ENCODE results near the gene GALC. TPM values are rescaled to one million over a fixed set of nuclear protein-coding genes. Genes with fewer than 3 reads are reported as not detected.

GALC gene
- total and polyA plus RNA-seq, 9 of the 15 experiments (the other 6 are each of a cell fraction or from before 2014, with no cell fraction given) = 1.6 to 15.0 (median 7.3) TPM

DNA sequence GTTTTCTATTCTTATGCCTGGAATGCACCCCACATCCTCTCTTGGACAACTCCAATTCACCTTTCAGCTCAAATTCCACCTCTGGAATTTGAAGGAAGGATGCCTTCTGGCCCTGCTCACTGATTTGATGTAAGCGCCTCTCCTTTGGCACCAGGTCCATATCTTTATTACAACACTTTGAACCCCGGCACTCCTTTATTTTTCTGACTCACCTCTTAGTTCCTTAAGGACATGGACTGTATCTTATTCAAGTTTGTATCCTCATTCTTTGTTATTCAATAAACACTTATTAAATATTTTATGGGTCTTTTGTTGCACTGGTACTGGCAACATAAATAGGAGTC is 3.1 kb downstream of the GALC start:
- no peaks in the 10 kb centered on the region for H4K20me1 ChIP-seq (replicated peaks; ENCODE audit: control insufficient read depth, insufficient read depth, low read length)
- H3K36me3 ChIP-seq (ENCODE audit: control insufficient read depth, insufficient read depth, low read length) = 0 out of 3 replicates have a peak, but pooled peaks cover 3% of the 10 kb centered on the region
- in situ Hi-C loops (cut with MboI) = loop anchor here (25.0 kb wide), 1 partner anchor 572 kb away; the partner anchor contains the start of genes PTPN21 and ZC3H14
- intact Hi-C loops (cut with micrococcal nuclease) = no loop called here
- no peak for ATAC-seq
- no peaks in the 10 kb centered on the region; the same call in 2 of the 3 replicates for H3K79me2 ChIP-seq (ENCODE audit: control insufficient read depth, insufficient read depth, low read length)
- H2AFZ ChIP-seq (ENCODE audit: low read depth, low read length) = no peak overlapping the region
- no peak overlapping the region for H3K27ac ChIP-seq (ENCODE audit: extremely low read depth, low read depth, low read length)
- H3K4me1 ChIP-seq (replicated peaks in 1 of 2; ENCODE audit: control insufficient read depth in 2 of 2, insufficient read depth in 2 of 2, low read length in 2 of 2) = peaks cover 11 to 13% of the 10 kb centered on the region in 2 experiments
- no peak for DNase-seq (ENCODE audit: extremely low read depth in 1 of 4, low spot score in 3 of 4)
- WGBS (ENCODE audit: insufficient coverage, low coverage, missing lambda C conversion rate) = 100% methylated on average over 1 of the region's 2 CpGs
- H3K9me3 ChIP-seq (replicated peaks; ENCODE audit: control insufficient read depth, insufficient read depth, low read depth, low read length) = no peaks in the 10 kb centered on the region
- ChIA-PET POLR2A (interaction anchor here (1.5 kb wide), 1 partner anchor 27 kb away, joined by 3 read pairs; no protein-coding TSS in a partner anchor), CTCF (ENCODE audit: low intra/inter-chr PET ratio) (no interaction called here)
- TF ChIP-seq, protein P1, sequence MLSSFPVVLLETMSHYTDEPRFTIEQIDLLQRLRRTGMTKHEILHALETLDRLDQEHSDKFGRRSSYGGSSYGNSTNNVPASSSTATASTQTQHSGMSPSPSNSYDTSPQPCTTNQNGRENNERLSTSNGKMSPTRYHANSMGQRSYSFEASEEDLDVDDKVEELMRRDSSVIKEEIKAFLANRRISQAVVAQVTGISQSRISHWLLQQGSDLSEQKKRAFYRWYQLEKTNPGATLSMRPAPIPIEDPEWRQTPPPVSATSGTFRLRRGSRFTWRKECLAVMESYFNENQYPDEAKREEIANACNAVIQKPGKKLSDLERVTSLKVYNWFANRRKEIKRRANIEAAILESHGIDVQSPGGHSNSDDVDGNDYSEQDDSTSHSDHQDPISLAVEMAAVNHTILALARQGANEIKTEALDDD (IDR thresholded peaks at IDR 0.05) = no peak
- TF ChIP-seq ZNF507 (tag; conservative IDR thresholded peaks at IDR 0.05) (no peak), POLR2H (tag; IDR thresholded peaks at IDR 0.05; ENCODE audit: low read depth) (no peak), HMGN3 (IDR thresholded peaks at IDR 0.05; ENCODE audit: borderline replicate concordance, extremely low read depth, insufficient read length, low read depth, low read length) (no peak), ZNF696 (CRISPR knock-in tag; conservative IDR thresholded peaks at IDR 0.05) (no peak), TGIF2 (CRISPR knock-in tag; IDR thresholded peaks at IDR 0.05) (no peak), ZNF41 (CRISPR knock-in tag; conservative IDR thresholded peaks at IDR 0.05) (no peak)
- TF ChIP-seq, protein P2, sequence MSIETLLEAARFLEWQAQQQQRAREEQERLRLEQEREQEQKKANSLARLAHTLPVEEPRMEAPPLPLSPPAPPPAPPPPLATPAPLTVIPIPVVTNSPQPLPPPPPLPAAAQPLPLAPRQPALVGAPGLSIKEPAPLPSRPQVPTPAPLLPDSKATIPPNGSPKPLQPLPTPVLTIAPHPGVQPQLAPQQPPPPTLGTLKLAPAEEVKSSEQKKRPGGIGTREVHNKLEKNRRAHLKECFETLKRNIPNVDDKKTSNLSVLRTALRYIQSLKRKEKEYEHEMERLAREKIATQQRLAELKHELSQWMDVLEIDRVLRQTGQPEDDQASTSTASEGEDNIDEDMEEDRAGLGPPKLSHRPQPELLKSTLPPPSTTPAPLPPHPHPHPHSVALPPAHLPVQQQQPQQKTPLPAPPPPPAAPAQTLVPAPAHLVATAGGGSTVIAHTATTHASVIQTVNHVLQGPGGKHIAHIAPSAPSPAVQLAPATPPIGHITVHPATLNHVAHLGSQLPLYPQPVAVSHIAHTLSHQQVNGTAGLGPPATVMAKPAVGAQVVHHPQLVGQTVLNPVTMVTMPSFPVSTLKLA (conservative IDR thresholded peaks at IDR 0.05) = no peak
- TF ChIP-seq, protein P3, sequence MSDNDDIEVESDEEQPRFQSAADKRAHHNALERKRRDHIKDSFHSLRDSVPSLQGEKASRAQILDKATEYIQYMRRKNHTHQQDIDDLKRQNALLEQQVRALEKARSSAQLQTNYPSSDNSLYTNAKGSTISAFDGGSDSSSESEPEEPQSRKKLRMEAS (CRISPR knock-in tag; IDR thresholded peaks at IDR 0.05) = no peak
- no peak overlapping the region for H3K4me2 ChIP-seq (ENCODE audit: insufficient read depth, low read length)
- no peaks in the 10 kb centered on the region for H3K27me3 ChIP-seq (ENCODE audit: control insufficient read depth in 2 of 2, insufficient read depth in 2 of 2, low read length in 2 of 2)
- H3K9me1 ChIP-seq (ENCODE audit: control insufficient read depth, insufficient read depth, low read length) = no peaks in the 10 kb centered on the region
- no peak for FAIRE-seq
- no peak overlapping the region for H3K4me3 ChIP-seq
- BruUV-seq (replicated peaks) = no TSS peak
- H3K9ac ChIP-seq (ENCODE audit: insufficient read depth in 1 of 2, low read depth in 2 of 2, low read length in 2 of 2) = no peak overlapping the region
